Natural killer cell (primary cell): ENCODE results near the gene CNTNAP4. TPM values are rescaled to one million over a fixed set of nuclear protein-coding genes. Genes with fewer than 3 reads are reported as not detected.

Experiments used
- ATAC-seq, 3 donors: fragments of 150-1000 bp in 2 of 3; fragments of 200-7000 bp in 1 of 3; cut with Tn5 transposase; 1 replicate in 1 of 3; 2 replicates in 2 of 3; pipeline ENCODE4 v1.10.0; 2021; ENCODE audit warnings: mild to moderate bottlenecking in 2 of 3, moderate library complexity in 2 of 3
- DNase-seq, 2 donors: peaks; one replicate each; pipeline versions ENCODE4 v3.0.0 to v3.0.0-alpha.2; 2013 to 2021; ENCODE audit warnings: mixed read lengths in 1 of 2
- H3K27ac ChIP-seq: one replicate; pipeline ENCODE4 v1.5.1; 2013; ENCODE audit warnings: mild to moderate bottlenecking, low read length
- H3K27me3 ChIP-seq: one replicate; pipeline ENCODE4 v1.6.1; 2013; ENCODE audit warnings: low read length; ENCODE audit not compliant: control insufficient read depth, insufficient read depth
- H3K36me3 ChIP-seq: one replicate; pipeline ENCODE4 v1.6.1; 2013; ENCODE audit warnings: low read length; ENCODE audit not compliant: control insufficient read depth, insufficient read depth
- H3K4me1 ChIP-seq: one replicate; pipeline ENCODE4 v1.6.1; 2013; ENCODE audit warnings: low read length; ENCODE audit not compliant: control insufficient read depth, insufficient read depth
- H3K4me3 ChIP-seq: one replicate; pipeline ENCODE4 v1.5.1; 2013; ENCODE audit warnings: low read length
- H3K9me3 ChIP-seq: one replicate; pipeline ENCODE4 v1.6.1; 2013; ENCODE audit warnings: low read length; ENCODE audit not compliant: control insufficient read depth, insufficient read depth
- H3K27ac Mint-ChIP-seq, 2 donors: one replicate each; pipeline ENCODE4 v1.8.0; 2022; ENCODE audit warnings: mild to moderate bottlenecking in 2 of 2, mixed read lengths in 2 of 2, moderate library complexity in 1 of 2
- H3K27me3 Mint-ChIP-seq, 2 donors: one replicate each; pipeline ENCODE4 v1.8.0; 2022; ENCODE audit warnings: low read depth in 2 of 2, mixed read lengths in 2 of 2
- H3K36me3 Mint-ChIP-seq: one replicate; pipeline ENCODE4 v1.8.0; 2022; ENCODE audit warnings: mixed read lengths
- H3K4me1 Mint-ChIP-seq, 2 donors: one replicate each; pipeline ENCODE4 v1.8.0; 2022; ENCODE audit warnings: mixed read lengths in 2 of 2
- H3K4me3 Mint-ChIP-seq: one replicate; pipeline ENCODE4 v1.8.0; 2022; ENCODE audit warnings: mild to moderate bottlenecking, moderate library complexity, mixed read lengths
- H3K9me3 Mint-ChIP-seq, 2 donors: one replicate each; pipeline ENCODE4 v1.8.0; 2022; ENCODE audit warnings: mixed read lengths in 2 of 2
- WGBS: methylation state at CpG from one replicate; pipeline ENCODE4 v1.1.7; 2013; ENCODE audit warnings: missing lambda C conversion rate; ENCODE audit not compliant: insufficient coverage; 5-methylcytosine and 5-hydroxymethylcytosine counted together
- intact Hi-C: fragments of 100-400 bp; cut with micrococcal nuclease; formaldehyde crosslinking; loops from one replicate; pipeline ENCODE4 v1.14.2; 2022
- total RNA-seq, 4 donors: library from RNA; stranded (reverse); fragments of 120-200 nt in 1 of 4; gene quantifications; one replicate each; pipeline versions ENCODE4 v1.2.3 to v1.2.4, GENCODE V29; 2013 to 2022
- TF ChIP-seq, protein P1 (sequence below): fragments of 200-600 bp; IDR thresholded peaks from one replicate; pipeline ENCODE4 v1.8.0; 2022; ENCODE audit warnings: antibody characterized with exemption

CNTNAP4 gene
- total RNA-seq, 3 donors from 2014 or later (not counting 1 experiment from before 2014, with no cell fraction given): not detected

DNA sequence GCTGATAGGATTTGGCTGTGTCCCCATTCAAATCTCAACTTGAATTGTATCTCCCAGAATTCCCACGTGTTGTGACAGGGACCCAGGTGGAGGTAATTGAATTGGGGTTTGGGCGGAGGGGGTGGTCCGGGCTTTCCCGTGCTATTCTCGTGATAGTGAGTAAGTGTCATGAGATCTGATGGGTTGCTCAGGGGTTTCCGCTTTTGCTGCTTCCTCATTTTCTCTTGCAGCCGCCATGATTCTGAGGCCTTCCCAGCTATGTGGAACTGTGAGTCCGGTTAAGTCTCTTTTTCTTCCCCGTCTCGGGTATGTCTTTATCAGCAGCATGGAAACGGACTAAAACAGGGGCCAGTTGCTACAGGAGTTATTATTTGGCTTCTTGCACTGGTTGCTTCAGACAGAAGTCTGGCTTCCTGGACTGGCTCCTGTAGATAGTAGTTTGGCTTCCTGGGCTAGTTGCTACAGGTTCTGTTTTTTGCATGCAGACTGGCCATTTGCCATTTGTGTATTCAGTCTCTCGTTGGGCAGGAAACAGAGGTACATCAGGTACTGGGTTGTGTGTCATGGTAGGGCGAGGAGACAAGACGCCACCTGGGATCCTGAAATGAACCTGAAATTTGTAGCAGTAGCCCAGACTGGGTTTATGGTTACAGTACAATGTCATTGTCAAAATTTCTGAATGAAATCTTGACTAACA, 32.6 kb downstream of the CNTNAP4 start:
- no peak overlapping the region for H3K4me3 Mint-ChIP-seq
- no peaks in the 10 kb centered on the region for H3K4me1 Mint-ChIP-seq
- DNase-seq (no peak), ATAC-seq (no peak)
- Histone ChIP-seq H3K27me3 (no peaks in the 10 kb centered on the region), H3K4me3 (no peak overlapping the region), H3K36me3 (no peaks in the 10 kb centered on the region), H3K27ac (no peak overlapping the region), H3K4me1 (no peaks in the 10 kb centered on the region), H3K9me3 (peaks cover 6% of the 10 kb centered on the region)
- H3K9me3 Mint-ChIP-seq: peaks cover 4 to 6% of the 10 kb centered on the region in 2 donors
- WGBS: 81% methylated on average over 14 of the region's 14 CpGs
- H3K27ac Mint-ChIP-seq: no peak overlapping the region
- H3K36me3 Mint-ChIP-seq: no peaks in the 10 kb centered on the region
- TF ChIP-seq, protein P1, sequence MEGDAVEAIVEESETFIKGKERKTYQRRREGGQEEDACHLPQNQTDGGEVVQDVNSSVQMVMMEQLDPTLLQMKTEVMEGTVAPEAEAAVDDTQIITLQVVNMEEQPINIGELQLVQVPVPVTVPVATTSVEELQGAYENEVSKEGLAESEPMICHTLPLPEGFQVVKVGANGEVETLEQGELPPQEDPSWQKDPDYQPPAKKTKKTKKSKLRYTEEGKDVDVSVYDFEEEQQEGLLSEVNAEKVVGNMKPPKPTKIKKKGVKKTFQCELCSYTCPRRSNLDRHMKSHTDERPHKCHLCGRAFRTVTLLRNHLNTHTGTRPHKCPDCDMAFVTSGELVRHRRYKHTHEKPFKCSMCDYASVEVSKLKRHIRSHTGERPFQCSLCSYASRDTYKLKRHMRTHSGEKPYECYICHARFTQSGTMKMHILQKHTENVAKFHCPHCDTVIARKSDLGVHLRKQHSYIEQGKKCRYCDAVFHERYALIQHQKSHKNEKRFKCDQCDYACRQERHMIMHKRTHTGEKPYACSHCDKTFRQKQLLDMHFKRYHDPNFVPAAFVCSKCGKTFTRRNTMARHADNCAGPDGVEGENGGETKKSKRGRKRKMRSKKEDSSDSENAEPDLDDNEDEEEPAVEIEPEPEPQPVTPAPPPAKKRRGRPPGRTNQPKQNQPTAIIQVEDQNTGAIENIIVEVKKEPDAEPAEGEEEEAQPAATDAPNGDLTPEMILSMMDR: no peak
- intact Hi-C loops: no loop called here
- no peaks in the 10 kb centered on the region for H3K27me3 Mint-ChIP-seq

- Mint-ChIP-seq H3K9me3 (peaks cover 4 to 5% of the 10 kb centered on the region in 2 donors), H3K36me3 (no peaks in the 10 kb centered on the region), H3K27me3 (no peaks in the 10 kb centered on the region), H3K4me3 (no peak overlapping the region), H3K4me1 (no peaks in the 10 kb centered on the region), H3K27ac (no peak overlapping the region)
- Histone ChIP-seq H3K4me1 (no peaks in the 10 kb centered on the region), H3K9me3 (peaks cover 6% of the 10 kb centered on the region), H3K27ac (no peak overlapping the region), H3K36me3 (no peaks in the 10 kb centered on the region), H3K4me3 (no peak overlapping the region), H3K27me3 (no peaks in the 10 kb centered on the region)
- TF ChIP-seq, protein P1: no peak
- ATAC-seq: no peak
- DNase-seq: no peak
- intact Hi-C loops: no loop called here
- no CpG with 5 or more reads among the region's 2 CpGs for WGBS
Measured at GRCh38 chr16:76311260-76311659, 34.1 kb downstream of the CNTNAP4 start.

DNA sequence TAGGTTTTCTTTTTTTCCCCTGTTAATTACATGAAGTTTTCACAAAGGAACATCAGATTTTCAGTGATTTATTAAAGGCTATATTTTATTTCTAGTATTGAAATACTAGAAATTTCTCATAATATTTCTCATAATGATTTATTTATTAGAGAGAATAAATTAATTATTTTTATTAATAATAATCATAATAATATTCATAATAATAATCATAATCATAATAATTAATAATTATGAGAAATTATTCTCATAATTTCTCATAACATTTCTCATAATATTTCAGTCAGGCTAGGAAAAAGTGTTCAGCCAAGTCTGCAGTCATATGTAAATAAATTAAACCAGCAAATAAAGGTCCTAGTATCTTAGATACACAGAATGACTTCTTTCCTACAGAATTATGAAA, 41.4 kb downstream of the CNTNAP4 start:
- ATAC-seq (no peak), DNase-seq (no peak)
- Mint-ChIP-seq H3K9me3 (peaks cover 5 to 11% of the 10 kb centered on the region in 2 donors), H3K4me1 (no peaks in the 10 kb centered on the region), H3K27me3 (no peaks in the 10 kb centered on the region), H3K27ac (no peak overlapping the region), H3K36me3 (no peaks in the 10 kb centered on the region), H3K4me3 (no peak overlapping the region)
- Histone ChIP-seq H3K27ac (no peak overlapping the region), H3K9me3 (peaks cover 2% of the 10 kb centered on the region), H3K27me3 (no peaks in the 10 kb centered on the region), H3K36me3 (no peaks in the 10 kb centered on the region), H3K4me3 (no peak overlapping the region), H3K4me1 (no peaks in the 10 kb centered on the region)
- intact Hi-C loops: no loop called here
- TF ChIP-seq, protein P1: no peak

DNA sequence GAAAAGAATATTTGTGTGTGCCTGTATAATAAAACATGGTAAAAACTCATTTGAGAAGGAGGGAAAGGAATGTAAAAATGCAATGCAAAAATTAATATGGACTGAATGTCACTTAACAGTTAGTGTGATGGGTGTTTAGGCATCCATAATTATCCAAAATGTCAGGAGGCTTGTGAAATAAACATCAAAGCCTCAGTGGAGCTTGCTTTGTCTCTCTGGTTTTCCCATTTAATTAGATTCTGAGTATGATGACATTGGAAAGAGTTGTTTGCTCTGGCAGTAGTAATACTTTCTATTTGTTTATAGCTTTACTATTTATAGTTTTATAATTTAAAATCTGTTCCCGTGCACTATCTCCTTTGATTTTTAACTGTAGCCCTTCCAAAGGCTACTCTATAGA, 51.9 kb downstream of the CNTNAP4 start:
- Mint-ChIP-seq H3K4me3 (no peak overlapping the region), H3K27ac (no peak overlapping the region), H3K4me1 (no peaks in the 10 kb centered on the region), H3K36me3 (no peaks in the 10 kb centered on the region), H3K27me3 (no peaks in the 10 kb centered on the region), H3K9me3 (peaks cover 6% of the 10 kb centered on the region in 2 donors)
- no peaks in the 10 kb centered on the region for H3K4me1 ChIP-seq
- WGBS: no CpG with 5 or more reads among the region's 1 CpG
- H3K27ac ChIP-seq: no peak overlapping the region
- no peak overlapping the region for H3K4me3 ChIP-seq
- ATAC-seq (no peak), DNase-seq (no peak)
- no peaks in the 10 kb centered on the region for H3K27me3 ChIP-seq
- intact Hi-C loops: no loop called here
- TF ChIP-seq, protein P1: no peak
- H3K9me3 ChIP-seq: peaks cover 3% of the 10 kb centered on the region
- no peaks in the 10 kb centered on the region for H3K36me3 ChIP-seq
